GM04504 (cell line): Measurements from ENCODE around the gene SSBP3.

Experiments used
- DNase-seq: peaks from one replicate; pipeline ENCODE4 v3.0.0-alpha.2; 2012; ENCODE audit warnings: low read depth

The SSBP3 gene

DNA sequence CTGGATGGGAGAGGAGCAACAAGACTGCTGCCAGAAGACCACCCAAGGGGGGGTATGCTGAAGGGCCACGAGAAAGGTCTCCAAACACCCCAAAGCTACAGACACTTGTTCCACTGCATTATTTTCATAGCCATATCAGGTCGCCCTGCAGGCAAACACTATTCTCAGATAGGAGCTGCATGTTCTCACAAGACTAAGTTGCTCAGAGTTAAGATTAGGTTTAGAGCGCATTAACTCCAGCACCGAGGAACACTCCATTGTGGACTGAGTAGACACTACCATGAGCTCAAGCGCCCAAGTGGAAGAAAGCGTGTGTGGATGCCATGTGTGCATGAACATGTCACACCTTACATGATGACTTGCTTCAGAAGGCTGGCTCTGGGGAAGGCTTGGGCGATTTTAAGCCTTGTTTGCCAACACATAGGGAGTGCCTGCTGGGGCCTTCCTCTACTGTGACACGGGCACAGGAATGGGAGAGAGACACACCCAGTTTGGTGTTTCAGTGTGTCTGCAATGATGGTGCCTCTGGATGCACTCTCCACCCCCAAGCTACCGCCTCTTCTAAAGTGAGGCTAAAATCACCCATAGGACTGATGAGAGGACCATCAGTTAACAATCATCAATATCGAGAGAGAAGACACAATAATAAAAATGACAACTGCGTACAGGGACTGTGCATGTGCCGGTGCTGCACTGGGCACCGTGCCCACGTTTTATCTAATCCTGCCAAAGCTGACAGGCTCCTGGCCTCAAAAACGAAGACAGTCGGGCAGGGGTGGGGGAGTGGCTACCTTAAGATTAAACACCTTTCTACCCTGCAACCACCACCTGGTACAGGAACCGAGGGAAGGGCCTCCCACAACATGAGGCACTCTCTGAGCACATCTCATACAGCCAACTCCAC is 34.9 kb downstream of the SSBP3 start:
- DNase-seq: no peak

DNA sequence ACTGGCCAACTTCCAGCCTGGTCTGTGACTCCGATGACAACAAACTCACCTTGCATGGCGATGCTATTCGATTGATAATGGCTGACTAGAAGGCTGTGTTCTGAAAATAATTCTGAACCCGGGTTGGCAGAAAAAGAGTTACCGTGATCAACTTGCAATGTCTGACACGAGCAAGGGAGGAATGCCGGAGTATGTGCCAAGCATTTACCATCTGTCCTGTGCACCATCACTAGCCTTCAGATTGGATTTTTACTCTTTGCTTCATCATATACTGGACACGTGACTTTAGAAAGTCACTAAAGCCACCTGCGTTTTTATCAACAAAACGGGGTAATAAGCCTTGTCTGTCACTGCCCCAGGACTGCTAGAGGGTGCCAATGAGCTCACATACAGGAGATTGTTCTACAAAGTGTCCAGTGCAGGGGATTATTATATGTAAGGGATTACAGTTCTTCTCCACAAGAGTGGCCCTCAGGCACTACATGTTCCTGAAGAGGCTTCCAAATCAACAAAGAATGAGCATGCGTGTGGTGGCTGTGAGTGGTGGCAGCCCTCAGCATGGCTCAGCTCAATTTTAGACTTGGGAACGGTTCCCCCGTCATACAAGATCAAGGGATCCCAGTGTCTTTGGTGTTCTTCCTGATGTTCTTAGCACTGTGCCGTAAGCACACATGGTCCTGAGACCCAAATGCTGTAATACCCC is 35.8 kb downstream of the SSBP3 start:
- DNase-seq: no peak

DNA sequence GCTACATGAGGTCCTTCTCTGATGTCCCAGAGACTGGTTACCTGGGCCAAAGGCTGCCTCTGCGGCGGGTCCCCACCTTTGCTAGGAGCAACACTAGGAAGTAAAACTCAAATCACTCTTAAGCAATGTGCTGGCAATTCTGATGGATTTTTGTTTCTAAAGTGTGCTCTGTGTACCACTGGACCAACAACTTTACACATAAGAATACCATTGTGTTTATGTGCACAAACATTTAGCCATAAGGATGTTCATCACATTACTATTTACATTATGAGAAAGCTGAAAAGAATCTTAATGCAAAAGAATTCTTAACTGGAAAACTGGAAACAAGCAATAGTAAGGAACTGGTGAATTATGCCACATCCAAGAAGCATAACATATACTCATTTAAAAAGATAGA is 38.6 kb downstream of the SSBP3 start:
- no peak for DNase-seq

DNA sequence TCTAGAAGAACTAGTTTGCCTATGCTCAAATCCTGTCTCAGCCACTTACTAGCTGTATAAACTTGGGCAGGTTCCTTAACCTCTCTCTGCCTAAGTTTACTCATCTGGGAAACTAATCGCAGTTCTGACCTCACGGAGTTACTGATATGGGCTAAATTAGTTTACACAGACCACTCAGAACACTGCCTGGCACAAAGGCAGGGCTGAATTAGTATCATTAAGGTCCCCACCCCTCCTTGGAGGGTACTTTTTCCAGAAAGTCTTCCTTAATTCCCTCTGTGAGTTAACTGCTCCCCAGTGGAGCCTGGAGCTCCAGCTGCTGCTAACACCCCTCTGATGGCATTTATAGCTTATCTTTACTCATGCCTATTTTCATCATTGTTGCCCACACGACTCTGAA is 40.3 kb downstream of the SSBP3 start:
- DNase-seq: no peak

DNA sequence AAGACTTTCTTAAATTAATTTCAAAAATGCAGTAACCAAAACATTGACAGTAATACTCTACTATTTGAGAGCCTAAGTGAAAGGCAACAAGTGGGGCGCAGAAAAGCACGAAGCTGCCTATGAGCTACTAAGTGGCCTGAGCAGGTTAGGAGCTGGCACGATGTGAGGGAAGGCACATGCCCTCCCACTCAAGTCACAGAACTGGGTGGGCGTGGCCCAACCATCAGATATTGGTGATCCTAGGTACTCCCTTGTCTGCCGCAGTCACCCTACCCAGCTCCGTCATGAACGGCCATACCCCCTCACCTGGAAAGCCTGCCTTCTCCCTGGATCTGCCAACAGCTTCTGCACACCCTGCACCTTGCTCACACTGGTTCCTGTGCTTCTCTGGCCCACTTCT is 40.8 kb downstream of the SSBP3 start:
- DNase-seq: no peak

DNA sequence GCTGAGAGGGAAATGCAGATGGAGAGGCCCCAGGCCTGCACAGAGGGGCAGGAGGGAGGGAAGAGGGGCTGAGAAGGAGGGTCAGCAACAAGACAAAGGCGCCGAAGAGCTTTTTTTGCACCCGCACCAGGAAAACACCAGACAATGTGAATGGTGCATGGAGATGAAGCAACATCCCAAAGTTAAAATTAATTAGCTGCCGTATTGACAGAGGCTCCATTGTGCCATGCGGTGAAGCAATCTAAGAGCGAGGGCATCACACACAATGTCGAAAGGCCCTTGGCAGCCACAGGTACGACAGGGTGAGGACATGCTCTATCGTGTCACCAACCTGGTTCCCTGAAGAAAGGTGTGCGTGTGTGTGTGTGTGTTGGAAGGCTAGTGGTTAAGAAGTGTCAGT is 41.2 kb downstream of the SSBP3 start:
- no peak for DNase-seq

DNA sequence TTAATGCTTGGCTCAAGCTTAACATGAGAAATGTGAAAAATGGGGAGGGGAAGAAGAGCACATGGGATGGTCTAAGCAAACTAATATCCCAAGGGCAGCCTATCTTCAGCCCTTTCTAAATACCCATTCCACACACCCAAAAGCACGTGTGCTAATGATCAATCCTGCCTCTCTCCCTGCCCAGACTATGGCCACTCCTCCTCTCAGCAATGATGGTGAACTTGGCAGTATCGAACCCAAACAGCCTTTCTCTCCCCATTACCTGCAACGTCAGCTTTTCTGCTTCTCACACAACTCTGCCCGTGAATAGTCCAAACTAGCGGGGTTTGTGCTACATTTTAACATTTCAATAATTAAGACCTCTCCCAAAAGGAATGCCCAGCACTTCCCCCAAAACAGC is 41.6 kb downstream of the SSBP3 start:
- DNase-seq: no peak

DNA sequence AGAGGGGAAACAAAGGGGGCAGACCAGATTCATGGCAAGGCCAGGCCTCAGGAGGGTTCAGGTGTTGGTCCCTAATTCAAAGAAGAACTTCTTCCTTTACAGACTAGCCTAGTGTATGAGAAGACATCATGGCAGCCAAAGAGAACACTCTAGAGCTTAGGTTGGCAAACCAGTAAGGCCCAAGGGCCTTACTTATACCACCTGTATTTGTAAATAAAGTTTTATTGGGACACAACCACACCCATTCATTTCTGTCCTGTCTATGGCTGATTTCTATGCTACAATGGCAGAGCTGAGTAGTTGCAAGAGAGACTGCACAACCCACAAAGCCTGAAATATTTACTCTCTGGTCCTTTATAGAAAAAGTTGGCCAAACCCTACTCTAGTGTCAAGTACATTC is 42.3 kb downstream of the SSBP3 start:
- DNase-seq: no peak

DNA sequence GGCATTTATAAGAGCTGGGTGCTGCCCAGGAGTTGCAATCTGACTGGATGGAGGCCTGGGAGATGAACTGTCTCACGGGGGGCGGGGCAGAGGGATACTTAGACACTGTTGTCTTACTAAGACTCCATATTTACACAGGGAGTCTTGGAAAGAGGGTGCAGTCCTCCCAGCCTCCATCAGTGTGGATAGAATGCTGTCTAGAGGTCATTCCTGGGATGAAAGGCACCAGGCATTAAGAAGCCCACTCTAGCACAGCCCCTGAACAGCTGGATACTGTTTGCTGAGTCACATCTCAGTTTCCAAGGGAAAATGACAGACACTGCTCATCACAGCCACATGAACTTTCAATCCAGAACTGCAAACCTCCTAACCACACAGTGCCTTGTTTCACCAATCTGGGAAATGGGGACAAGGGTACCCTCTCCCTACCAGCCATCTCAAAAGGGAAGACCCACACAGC is 43.3 kb downstream of the SSBP3 start:
- DNase-seq: no peak

DNA sequence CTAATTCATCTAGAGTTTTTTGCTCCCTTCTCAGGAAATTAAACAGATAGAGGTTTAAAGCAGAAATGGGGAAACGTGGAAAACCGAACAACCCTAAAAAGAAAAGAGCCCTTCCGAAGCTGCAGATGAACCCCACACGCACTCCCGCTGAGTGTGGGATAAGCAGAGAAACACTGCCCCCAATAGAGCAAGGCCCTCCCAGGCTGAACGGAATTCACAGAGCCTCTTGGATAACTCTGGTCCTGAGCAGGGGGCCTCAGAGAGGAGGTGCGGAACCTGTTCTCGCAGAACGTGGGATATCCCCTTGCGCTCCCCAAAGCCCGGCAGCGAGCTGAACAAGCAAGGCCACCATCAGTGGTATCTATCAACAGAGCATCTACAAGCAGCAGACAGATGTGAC is 44.9 kb downstream of the SSBP3 start:
- DNase-seq: no peak

DNA sequence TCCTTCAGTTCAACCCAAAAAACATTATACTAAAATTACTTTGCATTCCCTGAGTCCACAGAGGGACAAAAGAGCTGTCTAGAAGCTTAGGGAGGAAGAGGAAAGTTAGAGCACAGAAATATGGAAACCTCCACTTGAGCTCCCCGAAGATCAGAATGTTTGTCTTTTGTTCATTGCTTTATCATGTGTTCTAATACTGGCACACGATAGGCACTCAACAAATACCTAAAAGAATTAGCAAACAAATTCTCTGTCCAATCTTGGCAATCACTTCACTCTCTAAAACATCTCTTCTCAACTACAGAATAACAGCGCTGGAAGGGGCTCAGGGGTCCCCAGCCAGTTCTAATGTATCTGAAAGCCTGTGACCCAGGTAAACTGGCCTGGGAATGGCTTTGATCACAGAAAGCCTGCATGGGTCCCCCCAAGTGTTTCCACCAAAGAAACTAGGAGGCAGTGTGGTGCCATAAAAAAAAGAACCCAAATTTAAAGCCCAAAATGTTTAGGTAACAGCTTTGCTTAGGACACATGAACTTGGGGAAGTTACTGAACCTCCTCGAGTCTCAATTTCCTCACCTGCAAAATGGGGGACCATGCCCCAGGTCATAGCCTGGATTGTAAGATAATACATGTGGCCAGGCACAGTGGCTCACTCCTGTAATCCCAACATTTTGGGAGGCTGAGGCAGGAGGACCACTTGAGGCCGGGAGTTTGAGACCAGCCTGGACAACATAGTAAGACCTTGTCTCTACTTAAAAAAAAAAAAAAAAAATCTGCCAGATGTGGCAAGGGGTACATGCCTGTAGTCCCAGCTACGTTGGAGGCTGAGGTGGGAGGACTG is 45.8 kb downstream of the SSBP3 start:
- DNase-seq: no peak

DNA sequence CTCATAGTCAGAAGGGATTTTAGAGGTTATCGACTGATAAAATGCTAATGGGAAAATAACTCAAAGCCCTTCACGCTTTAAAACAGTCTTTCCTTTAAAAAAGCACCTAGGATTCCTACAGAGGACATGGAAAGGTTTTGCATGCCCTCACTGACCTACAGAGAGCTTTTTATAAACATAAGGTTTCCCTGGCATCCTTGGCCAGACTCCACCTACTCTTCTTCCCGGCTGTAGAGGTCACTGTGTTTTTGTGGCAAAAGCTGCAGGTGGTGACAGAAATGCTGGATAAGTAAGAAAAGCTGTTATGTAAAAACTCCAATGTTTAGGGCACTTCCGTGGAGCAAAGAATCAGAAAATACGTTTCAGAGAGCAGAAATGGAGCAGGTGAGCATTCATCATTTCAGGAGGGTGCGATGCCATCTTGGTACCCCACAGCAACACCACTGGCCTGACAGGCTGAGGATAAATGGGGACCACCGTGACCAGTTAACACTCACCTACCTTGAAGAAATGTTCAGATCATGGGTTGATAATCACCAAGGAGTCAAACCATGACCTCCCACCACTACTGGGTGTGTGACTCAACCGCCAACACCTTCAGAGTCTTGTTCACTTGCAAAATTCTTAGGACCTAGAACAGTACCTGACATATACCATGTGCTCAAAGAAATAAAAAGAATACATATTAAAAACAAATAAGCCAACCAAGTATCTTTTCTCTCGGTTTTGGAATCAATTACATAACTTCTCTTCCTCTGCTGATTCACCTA is 46.6 kb downstream of the SSBP3 start:
- DNase-seq: no peak

DNA sequence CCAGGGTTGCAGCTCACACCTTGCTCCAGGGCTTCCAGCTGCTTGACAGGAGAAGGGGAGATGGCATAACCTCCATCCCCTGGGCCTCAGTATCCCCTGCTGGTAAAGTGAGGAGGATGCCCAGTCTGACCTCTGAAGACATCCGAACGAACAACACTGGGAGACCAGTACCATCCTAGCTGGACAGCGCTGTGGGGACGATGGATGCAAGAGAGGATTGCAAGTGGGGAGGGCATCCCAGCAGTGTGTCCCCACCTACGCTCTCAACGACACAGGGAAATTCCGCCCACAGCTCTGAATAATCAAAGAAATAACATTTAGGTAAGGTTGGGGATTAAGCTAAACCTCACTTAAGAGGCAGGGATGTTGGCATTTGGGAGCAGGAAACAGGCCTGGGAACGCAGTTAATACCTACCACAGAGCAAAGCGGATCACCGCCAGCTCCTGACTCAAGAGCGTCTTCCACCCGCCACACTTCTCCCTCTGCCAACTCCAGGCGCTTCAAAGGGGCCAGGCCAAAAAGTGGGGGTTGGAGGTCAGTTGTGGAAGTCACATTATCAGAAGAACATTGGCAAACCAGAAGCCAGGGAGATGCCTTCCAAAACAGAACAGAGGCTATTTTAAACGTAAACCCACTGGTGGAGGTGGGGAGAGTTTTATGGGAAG is 47.6 kb downstream of the SSBP3 start:
- no peak for DNase-seq

DNA sequence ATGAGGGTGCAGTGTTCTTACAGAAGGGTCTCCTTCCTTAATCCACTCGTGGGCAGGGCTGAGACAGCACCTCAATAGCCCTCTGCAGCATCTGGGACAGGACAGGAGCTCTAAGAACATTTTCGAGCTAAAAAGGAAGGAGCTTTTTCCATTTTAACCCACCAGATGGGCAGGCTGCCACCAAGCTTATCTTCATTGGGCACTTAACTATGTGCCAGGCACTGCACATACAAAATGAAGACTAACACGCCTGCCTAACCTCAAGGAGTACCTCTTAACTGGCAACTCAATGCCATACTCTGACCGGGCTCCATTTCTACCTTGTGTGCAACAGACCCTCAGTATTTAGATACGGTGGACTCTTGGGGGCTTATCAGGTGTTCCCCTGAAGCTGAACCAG is 48.2 kb downstream of the SSBP3 start:
- DNase-seq: no peak

DNA sequence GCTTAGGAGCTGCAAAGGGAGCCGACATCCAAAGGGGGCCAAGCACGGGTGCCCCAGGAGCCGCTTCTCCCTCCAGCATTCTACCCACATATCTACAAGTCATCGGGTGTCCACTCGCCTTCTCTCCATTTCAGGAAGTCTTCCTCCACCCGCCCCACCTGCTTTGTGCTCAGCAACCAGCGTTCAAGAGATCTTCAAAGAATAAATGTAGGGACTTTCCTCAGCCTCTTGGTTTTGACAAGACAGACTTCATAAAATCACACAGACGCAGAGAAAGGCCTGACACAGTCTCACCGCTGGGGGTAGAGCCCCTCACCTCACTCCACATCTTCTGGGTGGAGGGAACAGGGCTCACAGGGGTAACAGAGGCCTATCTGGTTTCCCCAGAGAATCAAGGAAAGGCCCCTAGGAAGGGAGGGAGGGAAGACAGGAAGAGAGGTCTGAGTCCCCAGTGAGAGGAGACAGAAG is 49.5 kb downstream of the SSBP3 start:
- DNase-seq: no peak

DNA sequence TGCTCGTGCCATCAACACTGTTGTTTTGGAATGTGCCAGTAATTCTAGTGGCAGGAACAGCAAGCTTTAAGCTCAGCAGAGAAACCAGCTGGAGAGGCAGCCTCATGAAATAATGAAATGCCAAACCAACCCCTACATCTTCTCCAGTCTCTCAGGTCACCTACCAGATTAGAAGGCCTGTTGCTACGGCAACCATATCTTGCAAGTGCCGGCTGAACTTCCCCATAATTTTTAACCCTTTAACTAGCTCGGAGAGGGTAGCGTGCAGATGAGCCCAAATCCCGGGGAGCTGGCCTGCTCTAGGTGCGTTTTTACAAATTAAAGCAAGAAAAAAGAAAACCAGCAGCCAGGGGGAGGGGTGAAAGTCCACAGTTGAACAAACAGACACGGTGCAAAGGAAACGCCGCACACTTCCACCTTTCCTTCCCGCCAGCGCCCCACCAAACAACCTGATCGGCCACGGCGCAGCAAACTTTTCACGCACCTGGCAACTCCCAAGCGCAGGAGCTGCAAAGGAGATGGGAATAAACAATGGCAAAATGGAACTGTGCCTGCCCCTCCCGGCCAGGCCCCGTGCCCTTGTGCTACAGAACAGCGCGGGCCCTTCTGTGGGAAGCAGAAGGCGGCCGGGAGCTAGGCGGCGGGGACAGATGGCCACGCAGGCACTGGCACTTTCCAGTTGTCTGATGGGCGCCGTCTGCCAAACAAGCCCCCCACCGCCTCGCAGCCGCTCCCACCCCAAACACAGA is 50.1 kb downstream of the SSBP3 start:
- DNase-seq: no peak

DNA sequence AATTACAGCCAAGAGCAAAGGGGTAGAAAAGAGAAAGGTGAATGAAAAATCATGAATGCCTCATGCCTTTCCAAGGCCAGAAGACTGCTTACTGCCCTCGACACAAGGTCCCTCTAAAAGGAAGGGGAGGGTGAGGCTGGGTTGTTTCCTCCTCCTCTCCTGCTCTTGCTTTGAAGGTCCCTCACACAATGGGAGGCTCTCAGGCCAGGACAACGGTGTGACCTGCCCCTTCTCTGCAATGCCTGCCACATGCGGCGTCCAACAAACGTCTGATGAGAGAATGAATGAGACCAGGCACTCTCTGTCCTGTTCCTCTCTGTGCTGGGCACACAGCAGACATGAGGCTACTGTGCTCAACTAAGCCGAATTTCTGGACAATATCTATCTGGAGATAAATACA is 51.3 kb downstream of the SSBP3 start:
- no peak for DNase-seq

DNA sequence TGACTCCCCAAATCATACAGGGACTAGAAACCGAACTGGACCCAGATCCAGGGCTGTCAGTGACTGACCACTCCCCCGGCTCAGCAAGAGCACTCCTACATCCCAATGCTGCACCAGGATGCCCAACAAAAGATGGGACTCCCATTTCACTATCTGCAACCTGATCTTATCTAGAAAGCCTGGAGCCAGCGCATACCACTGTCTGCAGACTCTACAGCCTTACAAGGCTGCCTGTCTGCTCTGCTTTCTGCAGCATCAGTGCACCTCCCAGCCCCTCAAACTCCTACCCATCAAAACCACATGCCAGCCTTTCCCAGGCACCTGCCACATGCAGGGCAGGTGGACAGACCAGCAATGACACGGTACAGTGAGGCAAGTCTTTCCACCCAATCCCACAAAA is 52.2 kb downstream of the SSBP3 start:
- no peak for DNase-seq

DNA sequence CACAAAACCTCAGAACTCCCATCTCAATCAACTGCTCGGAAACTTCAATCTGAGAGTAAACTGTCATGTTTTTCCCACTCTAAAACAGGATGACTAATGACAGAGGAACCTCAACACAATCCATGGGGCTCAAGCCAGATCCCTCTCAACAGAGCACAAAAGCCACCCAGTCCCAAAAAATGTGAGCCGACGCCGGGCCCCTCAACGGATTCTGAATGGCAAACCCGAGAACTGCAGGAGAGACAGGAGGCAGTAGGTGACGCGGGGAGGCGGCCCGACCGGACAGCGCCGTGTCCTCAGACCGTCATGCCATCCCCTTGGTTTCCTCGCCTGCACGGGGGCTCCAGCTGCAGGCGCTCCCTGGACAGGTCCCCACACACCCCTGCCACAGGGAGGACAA is 53.4 kb downstream of the SSBP3 start:
- DNase-seq: no peak

DNA sequence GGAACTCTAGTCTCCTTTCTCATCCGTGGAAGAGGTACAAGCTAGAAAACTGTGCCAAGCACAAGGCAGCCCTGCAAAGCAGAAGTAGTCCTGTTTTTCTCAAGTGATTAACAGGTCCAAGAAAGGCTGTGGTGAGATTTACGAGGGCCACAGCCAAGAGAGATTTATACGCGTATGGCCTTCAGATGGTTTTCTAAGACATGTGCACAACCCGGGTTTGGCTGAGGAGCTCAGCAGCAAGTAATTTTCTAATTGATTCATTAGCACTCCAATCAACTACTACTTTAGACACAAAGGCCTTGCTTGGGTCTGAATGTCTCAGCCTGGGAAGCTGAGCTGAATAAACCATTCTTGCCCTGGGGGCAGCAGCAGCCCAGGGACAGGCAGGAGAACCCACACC is 55.8 kb downstream of the SSBP3 start:
- no peak for DNase-seq

DNA sequence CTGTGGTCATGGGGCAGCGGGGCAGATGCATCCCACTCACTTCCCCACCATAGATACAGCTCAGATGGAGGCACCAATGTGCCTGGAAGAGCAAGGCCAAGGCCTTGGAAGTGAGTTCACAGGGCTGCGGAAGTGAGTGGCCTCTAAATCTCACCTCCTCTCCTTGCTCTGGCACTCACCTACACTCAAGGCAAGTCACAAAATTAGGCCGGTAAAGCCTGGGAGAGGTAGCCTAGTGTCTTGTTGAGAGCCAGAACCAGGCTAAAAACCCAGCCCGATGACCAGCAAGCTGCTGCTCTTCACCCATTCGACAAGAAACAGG is 57.5 kb downstream of the SSBP3 start:
- DNase-seq: no peak
